ENCODE results near the gene IQCN. TPM values are rescaled to one million over a fixed set of nuclear protein-coding genes. Genes with fewer than 3 reads are reported as not detected.

Gene IQCN
- total RNA-seq, 2 experiments from 2014 or later, result 0.59 to 0.69 TPM

GRCh38 chr19:18297308-18297707 lies 23.1 kb upstream of the IQCN start:
- ATAC-seq, result no peak
- H3K27me3 Mint-ChIP-seq, result no peaks in the 10 kb centered on the region
- H3K4me1 Mint-ChIP-seq (ENCODE audit: low read depth), result peaks cover 60% of the 10 kb centered on the region
- intact Hi-C loops (cut with micrococcal nuclease), result no loop called here
- POLR2A ChIA-PET, result interaction anchor here (0.6 to 4.6 kb wide), 4 partner anchors 13 to 127 kb away, joined by 3 to 48 read pairs (median 5); partner anchors contain the start of gene JUND
- peak overlapping the region; percentile 70 for H3K27ac Mint-ChIP-seq
- no peak for DNase-seq
- H3K4me3 Mint-ChIP-seq, result no peak overlapping the region
- TF ChIP-seq CTCF (IDR thresholded peaks at IDR 0.05), result no peak
- H3K9me3 Mint-ChIP-seq, result no peaks in the 10 kb centered on the region
- peaks cover 41% of the 10 kb centered on the region for H3K36me3 Mint-ChIP-seq (ENCODE audit: low read depth)
- CTCF ChIA-PET, result interaction anchor here (1.3 to 2.4 kb wide), 2 partner anchors 16 to 18 kb away, joined by 4 to 15 read pairs; partner anchors contain the start of gene JUND

GRCh38 chr19:18295034-18295451 lies 20.8 kb upstream of the IQCN start:
- DNase-seq (no peak), ATAC-seq (no peak)
- Mint-ChIP-seq H3K27me3 (no peaks in the 10 kb centered on the region), H3K4me3 (peak overlapping the region; percentile 85), H3K36me3 (ENCODE audit: low read depth) (peaks cover 43% of the 10 kb centered on the region), H3K27ac (peak overlapping the region; percentile 93), H3K4me1 (ENCODE audit: low read depth) (peaks cover 59% of the 10 kb centered on the region), H3K9me3 (no peaks in the 10 kb centered on the region)
- TF ChIP-seq CTCF (IDR thresholded peaks at IDR 0.05), result no peak
- intact Hi-C loops (cut with micrococcal nuclease), result no loop called here
- CTCF ChIA-PET, result interaction anchor here (8.0 kb wide), 1 partner anchor 15 kb away, joined by 119 read pairs; the partner anchor contains the start of gene JUND
- POLR2A ChIA-PET, result interaction anchor here (0.7 to 6.5 kb wide), 3 partner anchors 8 to 27 kb away, joined by 3 to 225 read pairs (median 74); partner anchors contain the start of genes JUND and LSM4

GRCh38 chr19:18294467-18294864 lies 20.2 kb upstream of the IQCN start:
- H3K9me3 Mint-ChIP-seq, result no peaks in the 10 kb centered on the region
- ATAC-seq, result peak; percentile 29
- peak overlapping the region; percentile 85 for H3K4me3 Mint-ChIP-seq
- H3K27me3 Mint-ChIP-seq, result no peaks in the 10 kb centered on the region
- H3K4me1 Mint-ChIP-seq (ENCODE audit: low read depth), result peaks cover 64% of the 10 kb centered on the region
- H3K27ac Mint-ChIP-seq, result peak overlapping the region; percentile 93
- CTCF ChIA-PET, result interaction anchor here (8.0 kb wide), 1 partner anchor 14 kb away, joined by 119 read pairs; the partner anchor contains the start of gene JUND
- TF ChIP-seq CTCF (IDR thresholded peaks at IDR 0.05), result no peak
- intact Hi-C loops (cut with micrococcal nuclease), result no loop called here
- POLR2A ChIA-PET, result interaction anchor here (0.7 to 6.5 kb wide), 3 partner anchors 9 to 28 kb away, joined by 3 to 225 read pairs (median 74); partner anchors contain the start of genes JUND and LSM4
- peaks cover 43% of the 10 kb centered on the region for H3K36me3 Mint-ChIP-seq (ENCODE audit: low read depth)
- peak; percentile 99 for DNase-seq

GRCh38 chr19:18293642-18294466 lies 19.6 kb upstream of the IQCN start:
- ATAC-seq (no peak), DNase-seq (no peak)
- intact Hi-C loops (cut with micrococcal nuclease), result no loop called here
- H3K36me3 Mint-ChIP-seq (ENCODE audit: low read depth), result peaks cover 38% of the 10 kb centered on the region
- peak overlapping the region; percentile 93 for H3K27ac Mint-ChIP-seq
- ChIA-PET POLR2A (interaction anchor here (2.0 to 6.5 kb wide), 4 partner anchors 10 to 28 kb away, joined by 10 to 225 read pairs (median 47); partner anchors contain the start of genes IQCN, JUND and LSM4), CTCF (interaction anchor here (1.3 to 8.0 kb wide), 4 partner anchors 10 to 35 kb away, joined by 5 to 119 read pairs (median 14); partner anchors contain the start of genes JUND and LSM4)
- no peaks in the 10 kb centered on the region for H3K27me3 Mint-ChIP-seq
- peak overlapping the region; percentile 85 for H3K4me3 Mint-ChIP-seq
- peaks cover 62% of the 10 kb centered on the region for H3K4me1 Mint-ChIP-seq (ENCODE audit: low read depth)
- peak; percentile 13 for TF ChIP-seq CTCF (IDR thresholded peaks at IDR 0.05)
- no peaks in the 10 kb centered on the region for H3K9me3 Mint-ChIP-seq

Data from activated CD8-positive, alpha-beta T cell treated with anti-CD3 and anti-CD28 coated beads for 36 hours (primary cell).